Hematopoietic multipotent progenitor cell treated with erythropoietin and hydrocortisone succinate and interleukin-3 and kit ligand, for 4 days (in vitro differentiated cells): ENCODE measurements around the gene ALK.
A peak's percentile ranks its signal among the peaks of the same experiment; 100 is the strongest.
"Not testable (repeated sequence)": the region's sequence is repeated elsewhere in the genome, so short reads cannot be mapped to it uniquely, and the experiment has no call there.

Experiments
- DNase-seq: peaks from one replicate; pipeline ENCODE4 v3.0.0-alpha.2; 2015

ALK gene

GRCh38 chr2:29837925-29838324 is 83.5 kb downstream of the ALK start:
- no peak for DNase-seq

- DNase-seq, result no peak
Observed at GRCh38 chr2:29834624-29835023, 86.8 kb downstream of the ALK start.

DNA sequence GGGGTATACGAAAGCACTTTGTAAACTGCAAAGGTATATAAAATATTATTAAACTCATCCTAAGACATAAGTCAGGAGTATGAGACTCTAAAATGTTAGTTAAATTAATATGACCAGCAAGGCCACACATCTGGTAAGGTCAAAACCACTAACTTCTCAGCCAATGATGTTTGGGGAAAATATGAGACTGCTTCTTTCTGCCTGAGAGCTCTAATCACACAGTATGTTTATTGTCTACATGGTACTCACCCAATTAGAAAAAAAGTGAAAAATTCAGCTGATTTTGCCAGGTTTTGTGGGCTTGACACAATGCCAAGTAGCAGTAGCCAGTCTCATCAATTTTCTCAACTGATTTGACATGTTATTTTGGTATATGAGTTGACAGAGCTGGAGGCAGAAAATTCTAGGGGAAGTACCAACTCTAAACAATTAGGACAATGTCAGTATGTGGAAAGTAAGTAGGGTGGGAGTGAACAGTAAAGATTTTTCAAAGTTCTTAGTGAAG is 87.3 kb downstream of the ALK start:
- DNase-seq, result no peak

DNA sequence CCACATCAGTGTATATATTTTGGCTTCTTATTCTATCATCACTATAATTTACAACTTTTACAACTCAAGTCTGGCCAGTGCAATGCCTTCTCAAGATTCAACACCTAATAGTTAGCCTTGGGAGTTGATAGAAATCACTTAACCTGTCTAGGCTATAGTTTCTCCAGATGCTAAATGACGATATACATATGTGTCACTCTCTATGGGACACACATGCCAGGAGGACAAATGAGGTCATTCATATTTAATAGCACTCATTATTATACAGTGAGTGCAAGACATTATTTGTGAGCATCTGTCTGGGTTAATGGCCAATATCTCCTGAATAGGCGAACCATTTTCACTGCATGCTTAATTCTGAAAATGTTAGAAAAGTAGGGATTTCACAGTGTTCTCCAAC is 89.8 kb downstream of the ALK start:
- DNase-seq, result no peak

GRCh38 chr2:29829841-29830240 is 91.5 kb downstream of the ALK start:
- no peak for DNase-seq

GRCh38 chr2:29824145-29824544 is 97.2 kb downstream of the ALK start:
- DNase-seq, result not testable (repeated sequence)

GRCh38 chr2:29821591-29821990 is 99.8 kb downstream of the ALK start:
- DNase-seq, result no peak

DNA sequence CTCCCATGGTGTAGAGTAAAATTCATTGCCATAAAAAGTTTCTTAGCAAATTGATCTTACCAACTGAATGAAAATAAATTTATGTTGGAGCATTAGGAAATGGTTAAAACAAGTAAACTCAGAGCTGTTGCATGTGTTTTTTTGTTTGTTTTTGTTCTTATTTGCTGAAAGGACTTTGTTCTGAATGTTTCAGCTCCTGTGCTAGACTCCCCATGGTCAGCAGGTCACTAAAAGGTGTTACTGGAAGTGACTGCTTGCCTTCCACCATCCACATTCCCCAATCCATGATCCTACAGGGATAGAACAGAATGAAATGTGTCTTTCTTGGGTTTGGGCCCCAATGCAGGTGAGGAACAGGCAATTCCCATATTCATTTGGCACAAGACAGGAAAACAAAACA is 101.8 kb downstream of the ALK start:
- DNase-seq, result no peak

DNA sequence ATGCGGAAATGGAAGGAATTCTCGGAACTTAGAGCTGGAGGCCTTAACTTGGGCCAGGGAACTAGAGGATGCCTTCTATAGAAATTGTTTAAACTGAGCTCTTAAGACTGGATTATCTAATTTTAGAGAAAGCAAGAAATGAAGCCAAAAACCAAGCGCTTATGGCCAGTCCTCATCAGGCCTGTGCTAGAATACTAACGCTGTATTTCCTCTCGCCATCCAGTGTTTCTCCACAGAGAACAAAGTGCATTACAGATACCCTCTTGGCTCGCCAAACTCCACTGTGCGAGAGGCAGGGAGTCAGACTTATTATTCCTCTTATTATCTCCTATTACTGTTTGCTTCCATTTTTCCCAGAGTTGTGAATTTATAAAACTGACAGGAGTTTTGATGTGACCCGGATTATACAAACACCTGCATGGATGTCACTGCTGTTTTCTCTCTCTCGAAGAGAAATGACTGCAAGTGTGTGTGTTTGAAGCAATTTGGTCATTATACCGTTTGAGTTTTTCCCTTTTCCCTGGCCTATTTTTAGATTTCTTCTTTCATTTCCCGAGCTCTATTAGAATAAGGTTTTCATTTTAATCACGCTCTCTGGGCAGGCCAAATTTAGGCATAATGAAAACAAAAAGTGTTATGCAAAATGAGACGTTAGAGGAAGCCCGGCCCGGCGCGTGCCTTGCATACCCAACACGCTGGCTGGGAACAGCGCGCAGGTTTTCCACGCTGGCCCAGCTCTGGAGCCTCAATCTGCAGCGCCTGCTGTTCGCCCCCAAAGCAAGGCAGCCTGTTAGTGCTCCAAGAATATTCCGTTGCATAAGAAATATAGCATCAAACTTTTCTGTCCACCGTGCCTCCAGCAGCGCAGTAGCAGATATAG is 103.3 kb downstream of the ALK start:
- DNase-seq, result no peak

- no peak for DNase-seq
Observed at GRCh38 chr2:29817299-29817698, 104.1 kb downstream of the ALK start.

DNA sequence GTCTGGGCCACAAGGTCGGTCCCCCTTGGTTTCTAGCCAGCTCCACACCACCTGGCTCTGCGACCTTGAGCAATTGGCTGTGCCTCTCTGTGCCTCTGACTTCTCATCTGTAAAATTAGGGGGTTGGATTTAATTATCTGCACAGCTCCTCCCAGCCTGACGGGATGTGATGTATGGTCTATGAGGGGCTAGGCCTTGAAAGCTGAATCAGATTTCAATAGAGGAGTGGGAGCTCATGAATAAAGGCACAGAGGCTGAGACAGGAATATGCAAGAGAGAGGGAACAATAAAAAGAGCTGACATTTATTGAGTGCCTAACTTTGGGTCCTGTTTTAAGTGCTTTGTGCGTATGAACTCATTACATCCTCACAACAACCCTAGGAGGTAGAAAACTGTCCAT is 104.7 kb downstream of the ALK start:
- no peak for DNase-seq

GRCh38 chr2:29811378-29811777 is 110.0 kb downstream of the ALK start:
- no peak for DNase-seq

DNA sequence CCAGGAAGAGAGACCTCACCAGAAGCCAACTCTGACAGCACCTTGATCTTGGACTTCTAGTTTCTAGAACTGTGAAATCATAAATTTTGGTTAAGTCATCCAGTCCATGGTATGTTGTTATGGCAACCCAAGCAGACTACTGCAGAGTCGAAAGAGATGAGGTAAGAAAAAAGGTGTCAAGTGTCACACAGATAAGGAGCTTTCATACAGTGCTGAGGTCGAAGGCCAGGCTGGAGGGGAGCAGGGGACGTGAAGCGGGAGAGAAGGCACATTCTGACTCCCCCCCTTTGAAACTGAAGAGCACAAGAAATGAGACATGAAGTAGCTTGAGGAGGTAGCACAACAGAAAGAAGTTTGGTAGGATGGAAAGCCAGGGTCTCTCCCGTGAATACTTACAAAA is 110.4 kb downstream of the ALK start:
- DNase-seq, result no peak

GRCh38 chr2:29808321-29808720 is 113.1 kb downstream of the ALK start:
- no peak for DNase-seq

DNA sequence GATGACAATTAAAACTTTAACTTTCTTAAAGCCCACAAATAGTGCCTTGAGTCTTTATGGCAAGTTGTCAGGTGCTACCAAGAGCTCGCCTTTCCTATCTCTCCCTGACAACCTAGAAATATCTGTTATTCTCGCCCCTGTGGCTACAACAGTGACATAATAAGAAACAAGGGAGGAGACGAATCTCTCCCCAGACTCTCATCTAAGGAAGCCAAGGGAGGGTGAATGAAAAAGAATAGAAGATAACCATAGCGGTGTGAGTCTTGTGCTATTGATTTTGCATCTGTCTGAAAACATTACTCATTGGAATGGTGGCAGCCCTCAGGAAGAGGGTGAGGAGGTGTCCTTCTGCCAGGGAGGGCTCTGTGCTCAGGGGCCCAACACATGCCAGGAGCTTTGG is 114.3 kb downstream of the ALK start:
- DNase-seq, result no peak

GRCh38 chr2:29806461-29806860 is 114.9 kb downstream of the ALK start:
- DNase-seq, result peak; percentile 19

- no peak for DNase-seq
Observed at GRCh38 chr2:29804671-29805070, 116.7 kb downstream of the ALK start.

DNA sequence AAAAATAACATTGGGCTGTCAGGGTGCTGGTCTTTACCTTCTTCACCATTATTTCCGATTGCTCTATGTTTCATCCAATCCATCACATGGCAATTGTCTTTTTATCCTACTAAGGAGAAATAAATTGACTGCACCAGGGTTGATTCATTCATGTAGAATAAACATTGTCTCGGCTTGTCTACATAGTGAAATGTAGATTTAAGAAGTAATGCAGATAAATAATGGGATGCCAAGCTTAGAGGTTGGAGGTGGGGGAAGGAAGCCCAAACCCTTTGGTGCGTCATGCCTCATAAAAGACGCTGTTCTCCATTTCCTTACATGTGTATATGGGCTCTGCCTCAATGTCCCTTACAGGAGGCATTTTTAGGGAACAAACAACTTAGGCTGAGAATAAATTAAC is 117.8 kb downstream of the ALK start:
- no peak for DNase-seq

DNA sequence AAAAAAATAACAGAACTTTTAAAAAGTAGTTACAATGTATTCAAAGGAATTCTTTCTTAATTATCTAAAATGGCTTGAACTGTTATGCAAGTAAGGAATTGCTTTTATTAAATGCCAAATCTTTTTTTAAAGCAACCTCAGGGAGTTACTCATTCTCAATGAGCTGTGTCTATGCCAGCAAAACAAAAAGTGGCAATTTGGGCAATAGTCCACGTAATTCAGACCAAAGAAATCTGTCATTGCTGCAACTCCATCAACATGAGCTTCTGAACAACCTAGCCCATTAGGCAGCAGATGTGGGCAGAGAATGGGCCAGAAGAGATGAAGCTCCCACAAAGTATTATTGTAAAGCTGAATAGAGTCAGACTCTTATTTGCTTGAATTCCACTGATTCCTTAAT is 118.4 kb downstream of the ALK start:
- no peak for DNase-seq

- no peak for DNase-seq
Observed at GRCh38 chr2:29799628-29800027, 121.8 kb downstream of the ALK start.

- no peak for DNase-seq
Observed at GRCh38 chr2:29797916-29798315, 123.5 kb downstream of the ALK start.

DNA sequence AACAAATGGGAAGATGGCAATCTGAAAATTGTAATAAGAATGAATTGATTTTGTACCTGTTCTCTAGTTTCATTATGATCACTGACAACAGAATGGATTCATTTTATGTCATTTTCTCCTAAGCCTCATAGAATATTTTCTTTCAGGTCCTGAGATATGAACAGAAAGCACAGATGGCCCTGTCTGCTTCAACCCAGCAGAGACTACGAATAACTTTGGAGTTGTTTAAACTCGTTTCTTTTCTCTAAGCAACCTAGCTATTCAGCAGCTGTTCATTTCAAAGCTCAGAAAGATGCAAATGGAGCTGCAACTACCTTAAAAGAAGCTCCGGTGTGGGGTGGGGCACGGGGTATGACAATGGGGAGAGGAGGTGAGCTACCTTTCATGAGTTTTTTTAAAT is 124.9 kb downstream of the ALK start:
- DNase-seq, result no peak

DNA sequence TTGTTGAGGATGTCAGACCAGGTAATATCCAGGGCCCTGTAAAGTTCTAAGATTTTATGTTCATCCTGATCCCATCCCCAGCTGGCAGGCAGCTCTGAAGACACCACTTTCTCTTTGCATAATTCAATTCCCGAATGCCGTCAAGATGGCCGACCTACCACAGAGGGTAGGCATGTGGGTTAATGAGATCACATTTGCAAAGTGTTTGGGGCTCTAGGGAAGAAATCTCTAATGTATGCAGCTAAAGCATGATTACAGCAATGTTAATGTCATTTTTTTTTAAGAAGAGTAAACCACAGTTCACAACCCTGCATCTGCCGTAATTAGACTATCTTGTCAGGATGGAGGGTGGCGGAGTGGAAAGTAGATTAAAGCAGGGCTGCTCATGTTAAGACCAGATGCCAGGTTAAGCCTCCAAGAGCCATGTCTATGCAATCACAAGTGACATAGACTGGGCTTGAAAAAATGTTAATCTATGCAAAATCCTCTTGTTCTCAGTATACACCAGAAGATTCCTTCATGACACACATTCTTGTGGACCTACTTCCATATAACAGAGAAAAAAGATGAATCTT is 131.4 kb downstream of the ALK start:
- no peak for DNase-seq
